HEK293T (cell line): ENCODE data around the gene CUL3.

Experiments
- CTCF ChIA-PET: fragments of 350-600 bp; formaldehyde crosslinking; extraction: SDS; loops from one replicate; lab custom pipeline; 2021; ENCODE audit warnings: antibody characterized with exemption, inconsistent platforms; lab: Yijun Ruan, JAX
- POLR2A ChIA-PET: fragments of 350-600 bp; formaldehyde crosslinking; extraction: SDS; loops from one replicate; lab custom pipeline; 2020; ENCODE audit warnings: antibody characterized with exemption, inconsistent platforms; lab: Yijun Ruan, JAX
- DNase-seq: peaks from one replicate; pipeline ENCODE4 v3.0.0; 2012; ENCODE audit warnings: mixed read lengths; ENCODE audit errors: extremely low spot score
- ARNT ChIP-seq: fragments of 450-650 bp; IDR thresholded peaks from 2 replicates; pipeline ENCODE4 v1.6.1; 2017; ENCODE audit warnings: mild to moderate bottlenecking
- BHLHE40 ChIP-seq: fragments of 450-650 bp; IDR thresholded peaks from 2 replicates; pipeline ENCODE4 v1.6.1; 2016; ENCODE audit warnings: mild to moderate bottlenecking, moderate library complexity, borderline replicate concordance
- CTBP1 ChIP-seq: fragments of 450-650 bp; IDR thresholded peaks from 2 replicates; pipeline ENCODE4 v1.6.1; 2016; ENCODE audit warnings: borderline replicate concordance
- ELF4 ChIP-seq: fragments of 450-650 bp; IDR thresholded peaks from 2 replicates; pipeline ENCODE4 v1.6.1; 2017; ENCODE audit warnings: antibody characterized with exemption
- FOXA1 ChIP-seq: fragments of 450-650 bp; IDR thresholded peaks from 2 replicates; pipeline ENCODE4 v1.6.1; 2016; ENCODE audit warnings: mild to moderate bottlenecking
- FOXK2 ChIP-seq: fragments of 450-650 bp; IDR thresholded peaks from 2 replicates; pipeline ENCODE4 v1.6.1; 2016; ENCODE audit warnings: mild to moderate bottlenecking
- FOXM1 ChIP-seq: fragments of 450-650 bp; IDR thresholded peaks from 2 replicates; pipeline ENCODE4 v1.6.1; 2017; ENCODE audit warnings: mild to moderate bottlenecking, borderline replicate concordance
- HDGF ChIP-seq: fragments of 450-650 bp; IDR thresholded peaks from 2 replicates; pipeline ENCODE4 v1.6.1; 2017; ENCODE audit warnings: antibody characterized with exemption, borderline replicate concordance
- L3MBTL2 ChIP-seq: fragments of 450-650 bp; conservative IDR thresholded peaks from 2 replicates; pipeline ENCODE4 v1.6.1; 2016; ENCODE audit warnings: mild to moderate bottlenecking
- LEF1 ChIP-seq: fragments of 450-650 bp; IDR thresholded peaks from 2 replicates; pipeline ENCODE4 v1.6.1; 2017; ENCODE audit warnings: mild to moderate bottlenecking, borderline replicate concordance
- NFRKB ChIP-seq: fragments of 450-650 bp; IDR thresholded peaks from 2 replicates; pipeline ENCODE4 v1.6.1; 2016; ENCODE audit warnings: mild to moderate bottlenecking, moderate library complexity
- PKNOX1 ChIP-seq: fragments of 450-650 bp; IDR thresholded peaks from 2 replicates; pipeline ENCODE4 v1.6.1; 2016
- SP1 ChIP-seq: fragments of 450-650 bp; IDR thresholded peaks from 2 replicates; pipeline ENCODE4 v1.6.1; 2017
- SUZ12 ChIP-seq: fragments of 450-650 bp; IDR thresholded peaks from 2 replicates; pipeline ENCODE4 v1.6.1; 2016; ENCODE audit warnings: mild to moderate bottlenecking
- TARDBP ChIP-seq: fragments of 450-650 bp; IDR thresholded peaks from 2 replicates; pipeline ENCODE4 v1.6.1; 2016
- ZNF384 ChIP-seq: fragments of 450-650 bp; IDR thresholded peaks from 2 replicates; pipeline ENCODE4 v1.6.1; 2016

CUL3 gene

GRCh38 chr2:224448236-224448635 lies 136.9 kb downstream of the CUL3 start:
- CTCF ChIA-PET: no interaction called here

GRCh38 chr2:224444783-224445182 lies 140.4 kb downstream of the CUL3 start:
- ChIA-PET POLR2A (no interaction called here), CTCF (no interaction called here)
- TF ChIP-seq PKNOX1 (no peak), CTBP1 (no peak), FOXM1 (no peak), ELF4 (no peak), ARNT (no peak), BHLHE40 (no peak), FOXA1 (no peak), LEF1 (no peak), NFRKB (no peak), TARDBP (no peak), ZNF384 (no peak), L3MBTL2 (no peak), SP1 (no peak), FOXK2 (no peak), HDGF (no peak), SUZ12 (no peak)
- DNase-seq: no peak

More at GRCh38 chr2:224448236-224448635, 136.9 kb downstream of the CUL3 start:
- POLR2A ChIA-PET: no interaction called here
- no peak for TF ChIP-seq CTBP1
- TF ChIP-seq HDGF: no peak
- TF ChIP-seq SUZ12: no peak
- no peak for TF ChIP-seq SP1
- TF ChIP-seq ZNF384: no peak
- TF ChIP-seq FOXM1: no peak
- TF ChIP-seq LEF1: no peak
- no peak for TF ChIP-seq PKNOX1
- TF ChIP-seq FOXK2: no peak
- TF ChIP-seq BHLHE40: no peak
- TF ChIP-seq L3MBTL2: no peak
- TF ChIP-seq TARDBP: no peak
- TF ChIP-seq NFRKB: no peak
- TF ChIP-seq ELF4: no peak
- no peak for TF ChIP-seq FOXA1
- TF ChIP-seq ARNT: no peak
- DNase-seq: no peak

- no peak for DNase-seq
- TF ChIP-seq LEF1 (no peak), PKNOX1 (peak; percentile 51), ZNF384 (no peak), SP1 (no peak), FOXK2 (no peak), CTBP1 (0 out of 2 replicates have a peak, but pooled peaks have one; percentile 19), BHLHE40 (no peak), TARDBP (no peak)
- ChIA-PET CTCF (no interaction called here), POLR2A (no interaction called here)
Measured at GRCh38 chr2:224444021-224444420, 141.1 kb downstream of the CUL3 start.

- POLR2A ChIA-PET: no interaction called here
- CTCF ChIA-PET: no interaction called here
- TF ChIP-seq BHLHE40 (no peak), FOXM1 (no peak)
- no peak for DNase-seq
Measured at GRCh38 chr2:224442071-224442967, 142.8 kb downstream of the CUL3 start.

- TF ChIP-seq CTBP1: no peak
- no peak for TF ChIP-seq BHLHE40
- TF ChIP-seq HDGF: no peak
- TF ChIP-seq FOXM1: no peak
- TF ChIP-seq L3MBTL2: no peak
- TF ChIP-seq TARDBP: no peak
- TF ChIP-seq LEF1: no peak
- no peak for TF ChIP-seq SP1
- no peak for TF ChIP-seq FOXK2
- no peak for TF ChIP-seq NFRKB
- TF ChIP-seq FOXA1: no peak
- no peak for TF ChIP-seq ARNT
- no peak for TF ChIP-seq ZNF384
- no peak for TF ChIP-seq PKNOX1
- TF ChIP-seq SUZ12: no peak
- no peak for TF ChIP-seq ELF4
- CTCF ChIA-PET: no interaction called here
- no peak for DNase-seq
- POLR2A ChIA-PET: no interaction called here
Measured at GRCh38 chr2:224440988-224441387, 144.2 kb downstream of the CUL3 start.
